ENCODE results near the gene KRTAP10-3.

KRTAP10-3 gene

DNA sequence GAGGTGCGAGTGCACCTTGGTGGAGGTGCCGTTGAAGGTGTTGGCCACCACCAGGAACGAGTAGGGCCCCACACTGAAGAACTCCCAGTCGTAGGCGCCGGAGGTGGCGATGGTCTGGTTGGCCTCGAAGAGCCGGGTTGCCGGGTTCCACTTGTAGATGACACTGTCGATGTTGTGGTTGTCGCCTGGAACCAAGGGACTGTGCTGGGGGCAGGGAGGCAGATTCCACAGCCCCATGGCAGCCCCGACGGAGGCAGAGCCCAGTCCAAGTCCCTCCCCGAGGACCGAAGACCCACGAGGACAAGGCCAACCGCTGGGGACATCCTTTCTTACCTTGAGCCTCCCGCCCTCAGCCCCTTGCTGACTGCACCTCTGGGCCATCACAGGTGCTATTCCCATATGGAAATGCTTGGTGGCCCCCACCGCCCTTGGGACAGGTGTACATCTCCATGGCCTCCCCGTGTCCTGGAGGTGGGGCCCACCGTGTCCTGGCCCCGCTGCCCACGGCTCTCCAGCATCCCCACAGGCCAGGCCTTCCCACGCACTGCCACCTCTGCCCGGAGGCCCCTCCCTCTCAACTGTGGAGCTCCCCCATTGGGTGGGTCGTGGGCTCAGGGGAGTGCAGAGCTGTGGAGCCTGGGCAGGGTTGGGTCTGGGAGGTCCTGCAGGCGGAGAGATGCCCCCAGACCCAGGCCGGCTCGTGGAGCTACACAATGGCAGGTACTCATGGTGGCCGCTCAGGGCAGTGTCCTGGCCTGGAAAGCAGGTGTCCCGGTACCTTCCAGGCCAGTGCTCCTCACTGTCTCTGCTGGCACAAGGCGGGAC is 36.5 kb downstream of the KRTAP10-3 start:
- H3K36me3 ChIP-seq (ENCODE audit: control insufficient read depth in 1 of 2, insufficient read depth in 2 of 2, low read length in 2 of 2), result no peaks in the 10 kb centered on the region
- no peak overlapping the region for H4K91ac ChIP-seq (ENCODE audit: low read depth, low read length)
- no peak overlapping the region for H4K12ac ChIP-seq (ENCODE audit: low read depth, low read length)
- no peak overlapping the region for H2BK120ac ChIP-seq (ENCODE audit: insufficient read depth, low read length, poor library complexity)
- no peak for DNase-seq
- H3K4me2 ChIP-seq (ENCODE audit: low read length), result no peak overlapping the region
- no peaks in the 10 kb centered on the region for H3K79me1 ChIP-seq (ENCODE audit: low read length)
- no peak overlapping the region for H3K18ac ChIP-seq (ENCODE audit: low read length)
- H4K8ac ChIP-seq (ENCODE audit: low read depth, low read length), result no peak overlapping the region
- no peak overlapping the region for H3K23ac ChIP-seq (ENCODE audit: low read length)
- no peak overlapping the region for H3K27ac ChIP-seq (ENCODE audit: low read depth, low read length)
- WGBS (ENCODE audit: extremely low coverage, insufficient coverage, insufficient read length), result no CpG with 5 or more reads among the region's 33 CpGs
- H3K9ac ChIP-seq (ENCODE audit: low read length), result no peak overlapping the region
- peaks cover 12% of the 10 kb centered on the region for H3K9me3 ChIP-seq (ENCODE audit: insufficient read depth, low read depth, low read length)
- H3K4ac ChIP-seq (ENCODE audit: low read depth, low read length), result no peak overlapping the region
- H2BK5ac ChIP-seq (ENCODE audit: low read depth, low read length, poor library complexity), result no peak overlapping the region
- no peak overlapping the region for H3K14ac ChIP-seq (ENCODE audit: low read length)
- no peaks in the 10 kb centered on the region for H3K27me3 ChIP-seq (ENCODE audit: insufficient read depth, low read length)
- H2AK5ac ChIP-seq (ENCODE audit: low read length), result no peak overlapping the region
- H3K4me1 ChIP-seq (ENCODE audit: control insufficient read depth in 1 of 2, insufficient read depth in 2 of 2, low read length in 2 of 2), result peaks cover 3 to 7% of the 10 kb centered on the region in 2 experiments
- H3K4me3 ChIP-seq (ENCODE audit: low read depth, low read length), result no peak overlapping the region
- H2AFZ ChIP-seq (ENCODE audit: insufficient read depth, low read length, poor library complexity), result no peak overlapping the region
- no peak overlapping the region for H2BK12ac ChIP-seq (ENCODE audit: low read length)
- H3K79me2 ChIP-seq (ENCODE audit: control insufficient read depth, insufficient read depth, low read length, poor library complexity), result no peaks in the 10 kb centered on the region

- Histone ChIP-seq H2BK12ac (ENCODE audit: low read length) (no peak overlapping the region), H2BK120ac (ENCODE audit: insufficient read depth, low read length, poor library complexity) (no peak overlapping the region), H3K27ac (ENCODE audit: low read depth, low read length) (no peak overlapping the region), H3K9ac (ENCODE audit: low read length) (no peak overlapping the region), H4K8ac (ENCODE audit: low read depth, low read length) (no peak overlapping the region), H2AK5ac (ENCODE audit: low read length) (no peak overlapping the region), H3K79me2 (ENCODE audit: control insufficient read depth, insufficient read depth, low read length, poor library complexity) (no peaks in the 10 kb centered on the region), H3K9me3 (ENCODE audit: insufficient read depth, low read depth, low read length) (peaks cover 12% of the 10 kb centered on the region), H3K14ac (ENCODE audit: low read length) (no peak overlapping the region), H2BK5ac (ENCODE audit: low read depth, low read length, poor library complexity) (no peak overlapping the region), H2AFZ (ENCODE audit: insufficient read depth, low read length, poor library complexity) (no peak overlapping the region), H3K4ac (ENCODE audit: low read depth, low read length) (no peak overlapping the region), H3K4me3 (ENCODE audit: low read depth, low read length) (no peak overlapping the region), H4K12ac (ENCODE audit: low read depth, low read length) (no peak overlapping the region), H3K27me3 (ENCODE audit: insufficient read depth, low read length) (no peaks in the 10 kb centered on the region), H3K18ac (ENCODE audit: low read length) (no peak overlapping the region), H3K79me1 (ENCODE audit: low read length) (no peaks in the 10 kb centered on the region), H4K91ac (ENCODE audit: low read depth, low read length) (no peak overlapping the region), H3K23ac (ENCODE audit: low read length) (no peak overlapping the region), H3K4me1 (ENCODE audit: control insufficient read depth in 1 of 2, insufficient read depth in 2 of 2, low read length in 2 of 2) (peaks cover 3 to 7% of the 10 kb centered on the region in 2 experiments), H3K4me2 (ENCODE audit: low read length) (no peak overlapping the region), H3K36me3 (ENCODE audit: control insufficient read depth in 1 of 2, insufficient read depth in 2 of 2, low read length in 2 of 2) (no peaks in the 10 kb centered on the region)
- DNase-seq, result no peak
- WGBS (ENCODE audit: extremely low coverage, insufficient coverage, insufficient read length), result no CpG with 5 or more reads among the region's 22 CpGs
These were observed 37.2 kb downstream of the KRTAP10-3 start for GRCh38 chr21:44521301-44521927.

- no peak overlapping the region for H4K91ac ChIP-seq (ENCODE audit: low read depth, low read length)
- peaks cover 3 to 7% of the 10 kb centered on the region in 2 experiments for H3K4me1 ChIP-seq (ENCODE audit: control insufficient read depth in 1 of 2, insufficient read depth in 2 of 2, low read length in 2 of 2)
- H3K14ac ChIP-seq (ENCODE audit: low read length), result no peak overlapping the region
- WGBS (ENCODE audit: extremely low coverage, insufficient coverage, insufficient read length), result no CpG with 5 or more reads among the region's 31 CpGs
- H3K18ac ChIP-seq (ENCODE audit: low read length), result no peak overlapping the region
- no peak overlapping the region for H2AFZ ChIP-seq (ENCODE audit: insufficient read depth, low read length, poor library complexity)
- H3K27me3 ChIP-seq (ENCODE audit: insufficient read depth, low read length), result no peaks in the 10 kb centered on the region
- peak; percentile 56 to 74 for DNase-seq
- H3K27ac ChIP-seq (ENCODE audit: low read depth, low read length), result no peak overlapping the region
- no peak overlapping the region for H2BK120ac ChIP-seq (ENCODE audit: insufficient read depth, low read length, poor library complexity)
- no peak overlapping the region for H3K4me2 ChIP-seq (ENCODE audit: low read length)
- H3K23ac ChIP-seq (ENCODE audit: low read length), result no peak overlapping the region
- no peak overlapping the region for H4K12ac ChIP-seq (ENCODE audit: low read depth, low read length)
- H3K4ac ChIP-seq (ENCODE audit: low read depth, low read length), result no peak overlapping the region
- H3K79me1 ChIP-seq (ENCODE audit: low read length), result no peaks in the 10 kb centered on the region
- H3K36me3 ChIP-seq (ENCODE audit: control insufficient read depth in 1 of 2, insufficient read depth in 2 of 2, low read length in 2 of 2), result no peaks in the 10 kb centered on the region
- H3K9ac ChIP-seq (ENCODE audit: low read length), result no peak overlapping the region
- no peaks in the 10 kb centered on the region for H3K79me2 ChIP-seq (ENCODE audit: control insufficient read depth, insufficient read depth, low read length, poor library complexity)
- H3K4me3 ChIP-seq (ENCODE audit: low read depth, low read length), result no peak overlapping the region
- no peak overlapping the region for H2AK5ac ChIP-seq (ENCODE audit: low read length)
- H4K8ac ChIP-seq (ENCODE audit: low read depth, low read length), result no peak overlapping the region
- H2BK12ac ChIP-seq (ENCODE audit: low read length), result no peak overlapping the region
- no peak overlapping the region for H2BK5ac ChIP-seq (ENCODE audit: low read depth, low read length, poor library complexity)
- peaks cover 12% of the 10 kb centered on the region for H3K9me3 ChIP-seq (ENCODE audit: insufficient read depth, low read depth, low read length)
These were observed 38.0 kb downstream of the KRTAP10-3 start for GRCh38 chr21:44520326-44521300.
